ENCODE measurements around the gene CCL4. TPM values are rescaled to one million over a fixed set of nuclear protein-coding genes. Genes with fewer than 3 reads are reported as not detected.

CCL4 gene
- total RNA-seq, 2 experiments from 2014 or later = 66.7 to 367 TPM

DNA sequence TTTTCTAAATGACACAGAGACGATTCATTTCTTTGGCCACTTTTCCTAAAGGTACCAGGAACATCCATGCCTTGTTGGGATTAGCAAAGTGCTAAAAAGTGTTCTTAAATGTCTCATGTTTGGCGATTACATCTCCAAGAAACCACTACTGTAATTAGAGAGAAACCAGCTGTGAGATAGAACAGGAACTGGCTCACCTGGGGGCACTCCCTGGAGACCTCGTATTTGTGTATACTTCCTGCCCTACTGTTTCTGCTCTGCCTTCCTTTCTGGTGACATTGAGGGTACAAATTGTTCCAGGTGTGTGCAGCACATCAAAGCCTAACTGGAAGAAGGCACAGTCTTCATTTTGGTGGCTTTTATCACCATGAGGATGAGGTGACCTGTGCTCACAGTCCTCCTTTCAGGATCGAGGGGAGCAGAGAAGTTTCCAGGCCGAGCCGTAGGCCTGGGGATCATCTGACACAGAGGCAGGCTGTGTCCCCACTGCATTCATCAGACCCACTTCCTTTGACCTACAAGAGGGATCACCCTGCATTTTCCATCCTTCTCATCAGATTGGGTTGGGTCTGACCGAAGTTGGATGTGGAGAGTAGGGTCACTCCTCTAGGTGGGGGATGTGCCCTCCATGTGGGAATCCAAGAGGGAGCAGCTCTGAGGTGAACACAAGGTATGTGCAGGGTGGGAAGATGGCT is 23.7 kb downstream of the CCL4 start:
- DNase-seq = no peak
- peaks cover 3% of the 10 kb centered on the region for H3K27me3 Mint-ChIP-seq

GRCh38 chr17:36127911-36128310 is 24.3 kb downstream of the CCL4 start:
- DNase-seq = no peak
- CTCF ChIA-PET = interaction anchor here (1.4 to 1.5 kb wide), 2 partner anchors 8 to 9 kb away, joined by 4 read pairs; no protein-coding TSS in a partner anchor
- Mint-ChIP-seq H3K9me3 (ENCODE audit: low read depth) (peaks cover 12% of the 10 kb centered on the region), H3K4me3 (no peak overlapping the region), H3K27ac (no peak overlapping the region), H3K4me1 (peaks cover 8% of the 10 kb centered on the region), H3K36me3 (peaks cover 24% of the 10 kb centered on the region), H3K27me3 (peaks cover 3% of the 10 kb centered on the region)
- ATAC-seq = no peak

More for the DNA sequence above, 23.7 kb downstream of the CCL4 start:
- CTCF ChIA-PET = interaction anchor here (1.0 to 1.5 kb wide), 3 partner anchors 8 to 22 kb away, joined by 4 read pairs; no protein-coding TSS in a partner anchor
- Mint-ChIP-seq H3K9me3 (ENCODE audit: low read depth) (peaks cover 12% of the 10 kb centered on the region), H3K4me1 (peaks cover 8% of the 10 kb centered on the region), H3K27ac (no peak overlapping the region), H3K4me3 (no peak overlapping the region), H3K36me3 (peaks cover 24% of the 10 kb centered on the region)
- ATAC-seq = no peak

- CTCF ChIA-PET = interaction anchor here (0.7 to 1.4 kb wide), 2 partner anchors 9 to 31 kb away, joined by 3 to 4 read pairs; no protein-coding TSS in a partner anchor
- Mint-ChIP-seq H3K36me3 (peaks cover 26% of the 10 kb centered on the region), H3K4me1 (peaks cover 8% of the 10 kb centered on the region), H3K27me3 (peaks cover 3% of the 10 kb centered on the region), H3K27ac (no peak overlapping the region), H3K9me3 (ENCODE audit: low read depth) (peaks cover 12% of the 10 kb centered on the region), H3K4me3 (no peak overlapping the region)
- DNase-seq (no peak), ATAC-seq (no peak)
Observed at GRCh38 chr17:36128411-36128978, 24.9 kb downstream of the CCL4 start.

DNA sequence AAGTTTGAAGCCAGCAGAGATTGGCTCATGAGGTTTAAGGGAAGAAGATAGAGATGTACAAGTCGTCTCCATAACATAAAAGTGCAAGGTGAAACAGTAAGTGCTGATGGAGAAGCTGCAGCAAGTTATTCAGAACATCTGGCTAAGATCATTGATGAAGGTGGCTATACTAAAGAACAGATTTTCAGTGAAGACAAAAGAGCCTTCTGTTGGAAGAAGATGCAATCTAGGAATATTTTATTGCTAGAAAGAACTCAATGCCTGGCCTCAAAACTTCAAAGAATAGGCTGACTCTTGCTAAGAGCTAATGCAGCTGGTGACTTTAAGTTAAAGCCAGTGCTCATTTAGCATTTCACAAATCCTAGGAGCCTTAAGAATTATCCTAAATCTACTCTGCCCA is 26.0 kb downstream of the CCL4 start:
- CTCF ChIA-PET = no interaction called here
- peaks cover 3% of the 10 kb centered on the region for H3K27me3 Mint-ChIP-seq
- no peak overlapping the region for H3K4me3 Mint-ChIP-seq
- H3K27ac Mint-ChIP-seq = no peak overlapping the region
- H3K4me1 Mint-ChIP-seq = peaks cover 8% of the 10 kb centered on the region
- H3K9me3 Mint-ChIP-seq (ENCODE audit: low read depth) = peaks cover 10% of the 10 kb centered on the region
- peaks cover 26% of the 10 kb centered on the region for H3K36me3 Mint-ChIP-seq
- no peak for ATAC-seq
- no peak for DNase-seq

- no peak overlapping the region for H3K4me3 Mint-ChIP-seq
- CTCF ChIA-PET = no interaction called here
- H3K9me3 Mint-ChIP-seq (ENCODE audit: low read depth) = peaks cover 10% of the 10 kb centered on the region
- no peak for ATAC-seq
- no peak for DNase-seq
- H3K27me3 Mint-ChIP-seq = peaks cover 3% of the 10 kb centered on the region
- H3K4me1 Mint-ChIP-seq = peaks cover 8% of the 10 kb centered on the region
- no peak overlapping the region for H3K27ac Mint-ChIP-seq
- peaks cover 29% of the 10 kb centered on the region for H3K36me3 Mint-ChIP-seq
Observed at GRCh38 chr17:36130346-36130745, 26.7 kb downstream of the CCL4 start.

DNA sequence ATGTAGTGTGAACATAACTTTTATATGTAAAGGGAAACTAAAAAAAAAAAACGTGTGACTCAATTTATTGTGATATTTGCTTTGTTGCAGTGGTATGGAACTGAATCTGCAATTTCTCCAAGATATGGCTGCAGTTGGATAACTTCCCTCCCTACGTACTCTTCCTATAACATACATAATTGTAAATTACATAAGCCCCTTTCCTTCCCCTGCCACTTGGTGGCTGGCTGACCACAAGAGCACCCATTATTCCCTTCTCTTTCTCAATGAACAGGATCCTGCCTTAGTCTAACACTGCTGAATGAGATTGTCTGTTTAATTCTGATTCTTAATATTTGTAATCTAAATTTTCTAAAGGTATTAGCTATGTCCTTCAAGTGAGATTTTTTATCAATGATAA is 27.8 kb downstream of the CCL4 start:
- CTCF ChIA-PET = no interaction called here
- Mint-ChIP-seq H3K9me3 (ENCODE audit: low read depth) (peaks cover 6% of the 10 kb centered on the region), H3K4me3 (no peak overlapping the region), H3K27me3 (peaks cover 3% of the 10 kb centered on the region), H3K36me3 (peaks cover 21% of the 10 kb centered on the region), H3K4me1 (peaks cover 8% of the 10 kb centered on the region), H3K27ac (no peak overlapping the region)
- ATAC-seq = no peak
- no peak for DNase-seq

DNA sequence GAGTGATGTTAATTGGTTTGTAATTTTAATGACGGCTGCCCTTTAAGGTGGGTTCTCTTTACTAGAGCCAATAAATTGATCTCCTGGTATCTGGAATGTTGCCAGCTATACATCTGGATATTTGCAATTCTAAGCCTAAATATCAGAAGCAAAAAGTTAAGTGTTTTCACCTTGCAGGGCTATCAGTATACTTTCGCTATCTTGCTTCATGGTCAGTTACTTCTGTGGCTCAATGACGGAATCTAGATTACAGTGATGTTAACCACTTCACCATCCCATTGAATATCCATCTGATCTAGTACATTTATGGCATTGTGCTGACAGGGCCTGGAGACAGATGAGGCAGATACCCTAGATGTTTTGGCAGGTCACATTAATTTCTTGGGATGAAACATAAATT is 28.3 kb downstream of the CCL4 start:
- peaks cover 18% of the 10 kb centered on the region for H3K36me3 Mint-ChIP-seq
- peaks cover 3% of the 10 kb centered on the region for H3K27me3 Mint-ChIP-seq
- DNase-seq (no peak), ATAC-seq (no peak)
- no peak overlapping the region for H3K27ac Mint-ChIP-seq
- H3K4me1 Mint-ChIP-seq = peaks cover 5% of the 10 kb centered on the region
- CTCF ChIA-PET = no interaction called here
- no peak overlapping the region for H3K4me3 Mint-ChIP-seq
- H3K9me3 Mint-ChIP-seq (ENCODE audit: low read depth) = peaks cover 3% of the 10 kb centered on the region

DNA sequence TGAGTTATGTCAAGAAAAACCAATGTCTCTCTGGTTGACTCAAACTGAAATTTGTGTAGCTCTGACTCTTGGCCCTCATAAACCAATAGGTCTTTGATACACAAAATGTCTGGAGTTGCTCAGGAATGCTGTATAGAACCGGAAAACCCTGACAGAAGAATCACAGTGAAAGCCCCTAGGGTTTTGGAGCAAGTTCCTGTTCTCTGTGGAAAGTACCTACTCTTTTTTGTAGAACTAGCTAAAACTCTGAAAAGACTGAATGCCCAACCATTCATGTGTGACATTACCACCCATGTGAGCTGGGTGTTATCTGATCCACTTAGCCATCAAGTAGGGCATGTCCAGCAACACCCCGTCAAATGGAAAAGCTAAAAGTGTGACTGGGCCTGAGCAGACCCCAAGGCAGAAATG is 28.8 kb downstream of the CCL4 start:
- no peak overlapping the region for H3K27ac Mint-ChIP-seq

DNA sequence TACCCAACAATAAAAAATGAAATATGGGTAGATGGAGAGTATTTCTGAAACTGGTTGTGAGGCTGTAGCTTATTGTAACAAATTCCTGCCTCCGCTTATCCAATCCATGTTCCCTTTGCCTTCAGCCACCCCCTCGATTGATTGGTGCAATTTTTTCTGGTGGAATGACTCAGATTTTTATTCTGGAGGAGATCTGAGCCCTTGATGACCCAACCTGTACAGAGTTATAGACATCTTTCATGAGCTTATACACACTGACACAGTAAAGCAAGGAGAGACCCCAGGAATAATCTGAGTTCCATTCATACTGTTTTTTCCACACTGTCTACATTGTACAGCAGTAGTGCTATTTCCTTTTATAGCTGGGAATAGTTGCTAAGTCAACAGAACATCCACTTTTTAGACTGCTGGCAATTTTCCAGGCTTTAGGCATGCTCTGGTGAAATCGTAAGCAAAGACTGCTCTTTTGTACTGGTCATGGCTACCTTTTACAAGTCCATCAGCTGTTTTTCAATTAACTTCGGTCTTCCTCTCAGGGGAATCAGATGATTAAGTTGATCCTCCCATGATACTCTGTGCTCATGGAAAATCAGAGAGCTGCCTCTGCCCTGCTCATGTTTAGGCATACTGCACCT is 30.1 kb downstream of the CCL4 start:
- no peak for DNase-seq
- Mint-ChIP-seq H3K27me3 (peaks cover 7% of the 10 kb centered on the region), H3K4me3 (no peak overlapping the region), H3K27ac (no peak overlapping the region), H3K4me1 (no peaks in the 10 kb centered on the region), H3K36me3 (peaks cover 18% of the 10 kb centered on the region), H3K9me3 (ENCODE audit: low read depth) (no peaks in the 10 kb centered on the region)
- CTCF ChIA-PET = interaction anchor here (1.1 to 1.3 kb wide), 4 partner anchors 16 to 349 kb away, joined by 3 to 4 read pairs (median 4); no protein-coding TSS in a partner anchor
- ATAC-seq = no peak

More for the DNA sequence above, 28.8 kb downstream of the CCL4 start:
- DNase-seq (no peak), ATAC-seq (no peak)
- Mint-ChIP-seq H3K36me3 (peaks cover 18% of the 10 kb centered on the region), H3K9me3 (ENCODE audit: low read depth) (no peaks in the 10 kb centered on the region), H3K4me1 (peaks cover under 1% of the 10 kb centered on the region), H3K4me3 (no peak overlapping the region), H3K27me3 (peaks cover 7% of the 10 kb centered on the region)
- CTCF ChIA-PET = interaction anchor here (1.3 kb wide), 1 partner anchor 163 kb away, joined by 4 read pairs; no protein-coding TSS in a partner anchor

GRCh38 chr17:36135465-36135864 is 31.8 kb downstream of the CCL4 start:
- Mint-ChIP-seq H3K4me1 (no peaks in the 10 kb centered on the region), H3K36me3 (peaks cover 18% of the 10 kb centered on the region), H3K27ac (no peak overlapping the region), H3K27me3 (peaks cover 3% of the 10 kb centered on the region), H3K9me3 (ENCODE audit: low read depth) (no peaks in the 10 kb centered on the region), H3K4me3 (no peak overlapping the region)
- CTCF ChIA-PET = no interaction called here
- DNase-seq = no peak
- ATAC-seq = no peak

- Mint-ChIP-seq H3K4me3 (no peak overlapping the region), H3K27ac (no peak overlapping the region), H3K36me3 (peaks cover 20% of the 10 kb centered on the region), H3K27me3 (peaks cover 3% of the 10 kb centered on the region), H3K9me3 (ENCODE audit: low read depth) (no peaks in the 10 kb centered on the region), H3K4me1 (peaks cover 3% of the 10 kb centered on the region)
- CTCF ChIA-PET = interaction anchor here (1.4 kb wide), 1 partner anchor 12 kb away, joined by 3 read pairs; no protein-coding TSS in a partner anchor
- ATAC-seq (no peak), DNase-seq (no peak)
Observed at GRCh38 chr17:36136036-36136435, 32.4 kb downstream of the CCL4 start.

GRCh38 chr17:36136439-36136838 is 32.8 kb downstream of the CCL4 start:
- H3K27ac Mint-ChIP-seq = no peak overlapping the region
- ATAC-seq (no peak), DNase-seq (no peak)
- peaks cover 7% of the 10 kb centered on the region for H3K4me1 Mint-ChIP-seq
- peaks cover 3% of the 10 kb centered on the region for H3K27me3 Mint-ChIP-seq
- peaks cover 20% of the 10 kb centered on the region for H3K36me3 Mint-ChIP-seq
- CTCF ChIA-PET = interaction anchor here (1.4 kb wide), 1 partner anchor 12 kb away, joined by 3 read pairs; no protein-coding TSS in a partner anchor
- H3K9me3 Mint-ChIP-seq (ENCODE audit: low read depth) = no peaks in the 10 kb centered on the region
- H3K4me3 Mint-ChIP-seq = no peak overlapping the region

GRCh38 chr17:36142235-36142634 is 38.6 kb downstream of the CCL4 start:
- peaks cover 28% of the 10 kb centered on the region for H3K4me1 Mint-ChIP-seq
- CTCF ChIA-PET = interaction anchor here (0.7 to 16.5 kb wide), 3 partner anchors 69 to 184 kb away, joined by 3 to 465 read pairs (median 6); partner anchors contain the start of gene CCL16

More at GRCh38 chr17:36142235-36142634, 38.6 kb downstream of the CCL4 start:
- DNase-seq (no peak), ATAC-seq (no peak)
- Mint-ChIP-seq H3K9me3 (ENCODE audit: low read depth) (no peaks in the 10 kb centered on the region), H3K27me3 (peaks cover 2% of the 10 kb centered on the region), H3K36me3 (peaks cover 10% of the 10 kb centered on the region), H3K4me3 (no peak overlapping the region), H3K27ac (no peak overlapping the region)
